Ectodermal cell (in vitro differentiated cells): Measurements from ENCODE around the gene RAB36.

Experiments used
- H3K27ac ChIP-seq: 2 replicates; pipeline ENCODE4 v1.7.0; 2013; ENCODE audit warnings: mild to moderate bottlenecking, low read depth, low read length; ENCODE audit not compliant: insufficient read depth, poor library complexity, severe bottlenecking
- H3K27me3 ChIP-seq: 2 replicates; pipeline ENCODE4 v1.7.0; 2013; ENCODE audit warnings: mild to moderate bottlenecking, low read length; ENCODE audit not compliant: insufficient read depth, control insufficient read depth, poor library complexity, severe bottlenecking
- H3K36me3 ChIP-seq: one replicate; pipeline ENCODE4 v1.7.0; 2013; ENCODE audit warnings: low read length; ENCODE audit not compliant: control insufficient read depth, insufficient read depth
- H3K4me1 ChIP-seq: one replicate; pipeline ENCODE4 v1.7.0; 2013; ENCODE audit warnings: low read length; ENCODE audit not compliant: control insufficient read depth, insufficient read depth
- H3K4me3 ChIP-seq: 2 replicates; pipeline ENCODE4 v1.7.0; 2013; ENCODE audit warnings: low read depth, low read length, control low read depth; ENCODE audit not compliant: insufficient read depth
- H3K9me3 ChIP-seq: 2 replicates; pipeline ENCODE4 v1.7.0; 2013; ENCODE audit warnings: mild to moderate bottlenecking, low read length, moderate library complexity; ENCODE audit not compliant: control insufficient read depth
- WGBS, 2 experiments: methylation state at CpG; one replicate each; pipeline ENCODE4 v1.1.7; 2013; ENCODE audit warnings: missing lambda C conversion rate in 2 of 2; 5-methylcytosine and 5-hydroxymethylcytosine counted together

RAB36 gene

DNA sequence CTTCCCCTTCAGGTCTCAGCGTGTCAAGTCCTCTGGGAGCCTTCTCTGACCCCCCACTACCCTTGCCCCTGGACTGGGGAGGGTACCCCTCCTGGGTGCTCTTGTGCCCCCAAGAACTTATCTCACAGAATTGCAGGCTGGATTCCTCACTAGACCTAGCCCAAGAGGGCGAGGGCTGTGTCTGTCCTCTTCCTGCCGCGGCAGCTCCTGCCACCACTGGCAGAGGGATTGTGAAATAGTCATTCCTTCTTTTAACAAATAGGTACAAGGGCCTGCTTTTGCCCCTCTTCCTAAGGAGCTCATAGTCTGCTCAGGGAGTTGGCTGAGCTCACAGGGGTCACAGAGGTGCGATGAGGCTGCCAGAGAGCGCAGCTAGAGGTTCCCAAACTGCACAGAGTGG, 5.5 kb downstream of the RAB36 start:
- Histone ChIP-seq H3K27me3 (no peaks in the 10 kb centered on the region), H3K36me3 (peaks cover 3% of the 10 kb centered on the region), H3K4me1 (peaks cover 13% of the 10 kb centered on the region), H3K27ac (no peak overlapping the region), H3K9me3 (no peaks in the 10 kb centered on the region), H3K4me3 (no peak overlapping the region)
- 92 to 96% methylated on average over 6 of the region's 6 CpGs for WGBS, 2 experiments

DNA sequence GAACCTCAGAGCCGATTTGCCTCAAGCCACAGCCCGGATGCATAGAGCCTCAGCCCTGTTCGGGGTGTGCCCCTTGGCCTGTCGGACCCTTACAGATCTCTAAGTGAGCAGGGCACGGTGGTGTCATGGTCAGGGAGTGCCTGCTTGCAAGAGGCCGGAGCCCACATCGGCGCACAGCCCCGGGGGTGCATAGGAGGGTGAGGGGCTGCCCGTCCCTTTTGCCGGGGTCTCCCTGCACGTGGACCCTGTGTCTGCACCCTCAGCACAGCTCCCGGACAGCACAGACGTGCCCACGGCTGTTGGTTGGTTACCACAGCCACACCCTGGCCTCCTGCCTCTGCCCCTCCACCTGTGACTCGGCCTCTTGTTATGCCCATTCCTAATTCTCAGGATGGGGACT, 6.5 kb downstream of the RAB36 start:
- Histone ChIP-seq H3K9me3 (no peaks in the 10 kb centered on the region), H3K27me3 (no peaks in the 10 kb centered on the region), H3K36me3 (peaks cover 3% of the 10 kb centered on the region), H3K4me1 (peaks cover 12% of the 10 kb centered on the region), H3K27ac (no peak overlapping the region), H3K4me3 (no peak overlapping the region)
- 91 to 94% methylated on average over 16 of the region's 16 CpGs for WGBS, 2 experiments

DNA sequence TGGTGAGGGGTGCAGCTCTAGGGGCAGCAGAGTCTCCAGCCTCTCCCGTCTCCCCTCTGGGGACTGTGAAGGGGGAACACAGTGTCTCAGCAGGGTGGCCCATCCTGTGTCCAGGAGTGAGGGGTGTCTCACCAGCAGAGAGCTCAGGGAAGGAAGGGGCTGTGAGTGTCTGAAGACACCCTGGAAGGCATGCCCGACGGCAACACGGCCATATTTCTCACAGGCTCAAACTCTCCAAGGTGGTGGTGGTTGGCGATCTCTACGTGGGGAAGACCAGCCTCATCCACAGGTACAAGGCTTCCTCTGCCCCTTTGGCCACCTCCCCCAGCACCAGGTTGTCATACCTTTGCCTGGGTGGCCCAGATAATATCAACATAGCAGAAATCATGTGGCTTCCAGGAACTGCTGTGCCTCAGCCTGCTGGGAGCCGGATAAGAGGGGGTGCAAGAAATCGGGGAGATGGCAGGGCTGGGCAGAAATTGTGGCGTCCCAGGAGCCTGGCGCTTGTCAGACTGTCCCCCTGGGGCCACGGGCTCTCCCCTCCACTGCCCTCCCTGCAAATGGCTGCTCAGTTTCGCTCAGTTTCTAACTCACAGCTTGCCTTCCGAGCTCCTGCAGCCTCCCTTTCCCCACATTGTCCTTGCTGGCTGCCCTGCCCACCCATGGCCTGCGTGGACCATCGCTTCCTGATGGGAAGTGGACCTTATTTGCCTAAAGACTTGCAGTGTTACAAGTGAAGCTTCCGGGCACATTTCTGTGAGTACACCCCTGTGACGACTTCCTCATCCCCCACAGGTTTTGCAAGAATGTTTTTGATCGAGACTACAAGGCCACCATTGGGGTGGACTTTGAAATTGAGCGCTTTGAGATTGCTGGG, 7.2 kb downstream of the RAB36 start:
- 91% methylated on average over 19 of the region's 19 CpGs for WGBS, 2 experiments
- Histone ChIP-seq H3K36me3 (peaks cover 3% of the 10 kb centered on the region), H3K27ac (no peak overlapping the region), H3K4me3 (no peak overlapping the region), H3K4me1 (peaks cover 15% of the 10 kb centered on the region), H3K27me3 (no peaks in the 10 kb centered on the region), H3K9me3 (no peaks in the 10 kb centered on the region)

DNA sequence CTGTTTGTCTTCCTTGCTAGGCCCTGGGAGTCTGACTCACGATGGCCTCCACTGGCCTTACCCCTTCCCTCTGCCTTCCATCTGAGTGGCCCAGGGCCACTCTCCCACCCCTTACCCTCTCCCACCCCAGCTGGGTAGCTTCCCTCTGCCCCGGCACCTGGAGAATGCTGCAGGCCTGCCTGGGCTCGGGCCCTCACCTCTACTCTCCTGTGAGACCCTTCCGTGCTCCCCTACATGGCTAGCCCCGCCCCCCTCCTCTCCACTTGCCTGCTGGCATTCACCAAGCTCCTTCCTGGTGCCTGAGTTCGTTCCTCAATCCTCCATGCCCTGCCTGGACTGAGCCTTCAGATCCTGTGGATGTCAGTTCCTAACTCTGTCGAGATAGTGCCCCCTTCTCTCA, 8.7 kb downstream of the RAB36 start:
- 78 to 79% methylated on average over 7 of the region's 7 CpGs for WGBS, 2 experiments

DNA sequence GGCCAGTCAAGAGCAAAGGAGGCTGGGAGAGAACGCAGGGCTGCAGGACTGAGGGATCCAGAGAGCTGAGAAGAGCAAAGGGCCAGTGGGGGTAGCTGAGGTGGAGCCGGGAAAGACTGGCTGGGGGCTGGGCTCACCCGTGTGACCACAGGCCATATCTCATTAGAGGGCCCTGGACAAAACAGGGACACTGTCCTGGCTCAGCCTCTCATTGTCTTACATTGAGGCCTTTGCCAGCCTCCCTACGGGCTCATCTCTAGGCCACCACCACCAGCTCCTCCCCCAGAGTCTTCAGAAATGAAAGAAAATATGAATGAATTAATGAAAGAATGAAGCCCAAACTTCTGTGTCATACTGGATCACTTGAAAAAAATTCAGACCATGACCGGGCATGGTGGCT, 9.2 kb downstream of the RAB36 start:
- H3K4me1 ChIP-seq, result peaks cover 15% of the 10 kb centered on the region
- no peaks in the 10 kb centered on the region for H3K27me3 ChIP-seq
- no peaks in the 10 kb centered on the region for H3K9me3 ChIP-seq
- WGBS, 2 experiments, result 85 to 86% methylated on average over 5 of the region's 5 CpGs
- H3K27ac ChIP-seq, result no peak overlapping the region
- H3K4me3 ChIP-seq, result no peak overlapping the region
- H3K36me3 ChIP-seq, result peaks cover 3% of the 10 kb centered on the region

More for the DNA sequence above, 8.7 kb downstream of the RAB36 start:
- Histone ChIP-seq H3K4me3 (no peak overlapping the region), H3K36me3 (peaks cover 3% of the 10 kb centered on the region), H3K4me1 (peaks cover 15% of the 10 kb centered on the region), H3K27ac (no peak overlapping the region), H3K9me3 (no peaks in the 10 kb centered on the region), H3K27me3 (no peaks in the 10 kb centered on the region)

DNA sequence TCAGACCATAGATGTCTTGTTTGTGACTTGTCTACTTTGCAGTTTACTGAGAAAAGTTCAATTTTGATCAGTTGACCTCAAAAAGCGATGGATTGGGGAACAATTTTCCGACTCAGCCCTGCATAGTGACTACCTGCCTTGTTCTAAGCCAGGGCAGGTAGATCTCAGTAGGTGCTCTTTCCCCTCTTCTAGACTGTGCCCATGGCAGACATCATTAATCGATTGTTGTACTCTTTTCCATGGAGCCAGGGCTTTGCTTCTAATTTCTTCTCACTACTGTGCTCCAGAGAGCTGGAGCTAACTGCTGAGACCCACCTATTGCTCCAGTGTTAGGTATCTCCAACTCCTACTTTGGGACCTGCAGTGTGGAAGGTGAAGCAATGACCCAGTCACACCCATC, 9.9 kb downstream of the RAB36 start:
- Histone ChIP-seq H3K27me3 (no peaks in the 10 kb centered on the region), H3K36me3 (no peaks in the 10 kb centered on the region), H3K9me3 (no peaks in the 10 kb centered on the region), H3K4me1 (peaks cover 10% of the 10 kb centered on the region), H3K4me3 (no peak overlapping the region), H3K27ac (no peak overlapping the region)
- 93 to 97% methylated on average over 3 of the region's 3 CpGs for WGBS, 2 experiments

DNA sequence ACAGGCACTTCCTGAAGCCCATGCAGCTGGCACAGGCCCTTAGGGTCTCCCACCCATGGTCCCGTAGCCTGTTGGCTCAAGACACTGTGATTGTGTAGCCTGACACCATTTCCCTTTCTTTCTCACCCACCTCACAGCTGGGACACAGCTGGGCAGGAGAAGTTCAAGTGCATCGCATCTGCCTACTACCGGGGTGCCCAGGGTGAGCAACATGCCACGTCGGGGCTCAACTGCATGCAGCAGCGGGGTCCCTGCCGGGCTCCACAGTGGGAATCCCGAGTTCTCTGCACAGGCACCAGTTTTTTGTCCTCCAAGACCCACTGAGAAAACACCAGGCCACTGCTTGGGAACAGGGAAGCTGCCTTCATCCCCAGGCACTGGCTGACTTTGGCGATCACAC, 10.6 kb downstream of the RAB36 start:
- no peaks in the 10 kb centered on the region for H3K36me3 ChIP-seq
- H3K27me3 ChIP-seq, result no peaks in the 10 kb centered on the region
- no peak overlapping the region for H3K4me3 ChIP-seq
- H3K4me1 ChIP-seq, result peaks cover 10% of the 10 kb centered on the region
- no peak overlapping the region for H3K27ac ChIP-seq
- 88 to 93% methylated on average over 9 of the region's 9 CpGs for WGBS, 2 experiments
- H3K9me3 ChIP-seq, result no peaks in the 10 kb centered on the region

DNA sequence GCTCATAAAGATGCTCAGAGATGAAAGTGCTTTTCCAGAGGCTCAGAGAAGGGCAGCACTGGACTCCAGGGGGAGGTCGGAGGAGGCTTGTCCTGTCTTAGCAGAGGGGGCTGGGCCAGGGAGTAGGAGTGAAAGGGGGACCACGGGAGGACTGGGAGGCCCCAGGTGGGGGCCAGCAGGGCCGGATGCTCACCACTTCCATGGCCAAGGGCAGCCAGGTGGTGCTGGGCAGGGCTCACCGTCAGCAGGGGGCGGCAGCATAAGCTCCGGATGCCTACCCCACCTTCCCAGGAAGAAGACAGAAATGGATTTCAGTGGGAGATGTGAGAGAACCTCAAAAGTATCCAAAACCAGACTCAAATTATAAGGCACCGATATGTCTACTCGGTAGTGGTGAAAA, 11.0 kb downstream of the RAB36 start:
- 54 to 63% methylated on average over 8 of the region's 8 CpGs for WGBS, 2 experiments
- Histone ChIP-seq H3K4me1 (peaks cover 10% of the 10 kb centered on the region), H3K36me3 (no peaks in the 10 kb centered on the region), H3K27me3 (no peaks in the 10 kb centered on the region), H3K4me3 (no peak overlapping the region), H3K9me3 (no peaks in the 10 kb centered on the region), H3K27ac (no peak overlapping the region)

DNA sequence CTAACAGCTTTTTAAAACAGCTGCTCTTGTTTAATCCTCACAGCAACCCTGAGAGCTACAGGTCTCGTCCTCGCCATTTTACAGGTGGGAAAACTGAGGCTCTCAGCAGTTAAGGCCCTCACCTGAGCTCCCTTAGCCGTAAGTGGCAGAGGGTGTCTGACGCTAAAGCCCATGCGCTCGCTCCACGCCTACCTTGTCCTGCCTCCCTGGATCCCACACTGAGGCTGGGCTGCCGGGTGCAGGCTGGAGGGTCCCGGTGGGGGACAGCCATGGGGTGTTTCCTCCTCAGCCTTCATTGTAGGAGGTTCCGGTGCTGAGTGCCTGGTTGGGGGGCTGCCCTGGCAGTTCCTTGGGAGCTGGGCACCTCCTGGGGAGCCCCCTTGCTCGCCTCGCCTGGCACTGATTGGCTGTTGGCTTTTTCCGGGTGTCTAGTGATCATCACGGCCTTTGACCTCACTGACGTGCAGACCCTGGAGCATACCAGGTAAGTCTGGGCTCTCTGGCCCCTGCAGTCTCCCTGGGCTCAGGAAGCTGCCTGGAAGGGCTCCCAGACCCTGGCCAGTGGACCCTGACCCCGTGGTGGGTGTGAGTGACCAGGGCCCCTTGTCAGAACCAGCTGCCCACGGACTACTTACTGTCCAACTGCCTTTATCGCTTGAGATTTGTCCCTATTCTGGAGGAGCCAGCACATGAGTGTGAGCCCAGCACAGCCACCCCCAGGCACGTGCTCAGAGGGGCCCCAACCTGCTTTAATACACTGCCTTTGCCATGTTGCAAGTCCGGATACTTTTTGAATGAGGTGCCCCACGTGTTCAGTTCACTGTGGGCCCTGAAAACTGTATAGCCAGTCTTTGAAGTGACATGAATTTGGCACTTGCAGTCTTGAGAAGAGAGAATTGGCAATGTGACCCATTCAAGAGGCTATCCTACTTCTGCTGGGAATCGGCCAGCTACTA, 12.6 kb downstream of the RAB36 start:
- Histone ChIP-seq H3K27ac (no peak overlapping the region), H3K9me3 (no peaks in the 10 kb centered on the region), H3K36me3 (no peaks in the 10 kb centered on the region), H3K4me3 (no peak overlapping the region), H3K4me1 (peaks cover 10% of the 10 kb centered on the region), H3K27me3 (no peaks in the 10 kb centered on the region)
- WGBS, 2 experiments, result 93 to 94% methylated on average over 22 of the region's 22 CpGs
